ENCODE results near the gene LRIG1. TPM values are rescaled to one million over a fixed set of nuclear protein-coding genes. Genes with fewer than 3 reads are reported as not detected.

Gene LRIG1
- total RNA-seq, 4 donors from 2014 or later = 95.3 to 136 (median 131) TPM

DNA sequence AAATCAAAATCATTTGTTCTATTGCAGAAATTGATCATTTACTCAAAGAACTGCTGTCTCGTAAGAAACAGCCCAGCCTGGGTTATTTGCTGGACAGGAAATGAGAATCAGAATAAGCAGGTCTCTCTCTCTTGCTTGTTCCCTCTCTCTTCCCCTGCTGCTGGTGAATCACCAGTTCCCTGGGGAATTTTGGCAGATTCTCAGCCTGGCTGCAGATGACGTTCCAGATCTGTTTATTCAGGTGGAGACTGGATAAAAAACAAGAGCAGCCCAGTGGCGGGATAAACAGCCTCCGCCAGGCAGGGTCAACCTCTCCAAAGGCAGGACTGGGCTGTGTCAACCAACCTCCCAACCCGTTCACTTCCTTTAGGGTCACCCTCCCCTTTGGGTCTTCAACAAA, 72.1 kb downstream of the LRIG1 start:
- no peaks in the 10 kb centered on the region for H3K9me3 ChIP-seq
- H3K27ac ChIP-seq (replicated peaks in 1 of 4) = peak overlapping the region; percentile 72 to 77 (median 75)
- no peak for DNase-seq (ENCODE audit: extremely low spot score)
- 25% methylated on average over 3 of the region's 5 CpGs for WGBS
- peaks cover 83 to 100% (median 93%) of the 10 kb centered on the region in 4 donors for H3K4me1 ChIP-seq
- H3K4me3 ChIP-seq = peak overlapping the region in 1 of 4 donors; percentile 19
- H3K27me3 ChIP-seq = no peaks in the 10 kb centered on the region
- H3K36me3 ChIP-seq = peaks cover 0 to 4% (median 0%) of the 10 kb centered on the region in 4 donors
- intact Hi-C loops (cut with DNase I) = no loop called here
- TF ChIP-seq, protein P1, sequence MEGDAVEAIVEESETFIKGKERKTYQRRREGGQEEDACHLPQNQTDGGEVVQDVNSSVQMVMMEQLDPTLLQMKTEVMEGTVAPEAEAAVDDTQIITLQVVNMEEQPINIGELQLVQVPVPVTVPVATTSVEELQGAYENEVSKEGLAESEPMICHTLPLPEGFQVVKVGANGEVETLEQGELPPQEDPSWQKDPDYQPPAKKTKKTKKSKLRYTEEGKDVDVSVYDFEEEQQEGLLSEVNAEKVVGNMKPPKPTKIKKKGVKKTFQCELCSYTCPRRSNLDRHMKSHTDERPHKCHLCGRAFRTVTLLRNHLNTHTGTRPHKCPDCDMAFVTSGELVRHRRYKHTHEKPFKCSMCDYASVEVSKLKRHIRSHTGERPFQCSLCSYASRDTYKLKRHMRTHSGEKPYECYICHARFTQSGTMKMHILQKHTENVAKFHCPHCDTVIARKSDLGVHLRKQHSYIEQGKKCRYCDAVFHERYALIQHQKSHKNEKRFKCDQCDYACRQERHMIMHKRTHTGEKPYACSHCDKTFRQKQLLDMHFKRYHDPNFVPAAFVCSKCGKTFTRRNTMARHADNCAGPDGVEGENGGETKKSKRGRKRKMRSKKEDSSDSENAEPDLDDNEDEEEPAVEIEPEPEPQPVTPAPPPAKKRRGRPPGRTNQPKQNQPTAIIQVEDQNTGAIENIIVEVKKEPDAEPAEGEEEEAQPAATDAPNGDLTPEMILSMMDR (IDR thresholded peaks at IDR 0.05) = no peak
- TF ChIP-seq POLR2AphosphoS5 (IDR thresholded peaks at IDR 0.05) = peak; percentile 73 to 74

DNA sequence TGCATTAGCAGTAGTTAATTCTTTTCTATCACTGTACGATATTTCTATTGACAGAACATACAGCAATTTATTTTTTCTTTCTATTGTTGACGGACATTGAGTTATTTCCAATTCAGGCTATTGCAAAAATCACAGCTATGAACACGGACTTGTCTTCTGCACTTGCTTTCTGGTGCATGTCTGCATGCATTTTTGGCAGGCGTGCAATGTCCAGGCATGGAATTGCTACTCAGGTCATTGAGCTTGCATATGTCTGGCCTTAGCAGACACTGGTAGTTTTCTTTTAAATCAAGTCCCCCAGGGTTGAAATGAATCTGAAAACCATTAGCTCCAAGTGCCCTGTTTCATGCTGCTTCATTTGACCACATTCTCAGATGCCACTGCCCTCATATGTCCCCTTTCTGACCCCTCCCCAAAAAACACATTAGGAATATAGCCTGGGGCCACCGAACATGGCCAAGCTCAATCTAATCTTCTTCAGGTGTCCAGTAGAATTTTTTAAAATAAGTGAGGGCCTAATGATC, 72.8 kb downstream of the LRIG1 start:
- Histone ChIP-seq H3K4me1 (peaks cover 76 to 100% (median 91%) of the 10 kb centered on the region in 4 donors), H3K27ac (replicated peaks in 1 of 4) (peak overlapping the region; percentile 72 to 77 (median 75)), H3K9me3 (no peaks in the 10 kb centered on the region), H3K4me3 (no peak overlapping the region), H3K27me3 (no peaks in the 10 kb centered on the region), H3K36me3 (peaks cover 0 to 4% (median 0%) of the 10 kb centered on the region in 4 donors)
- intact Hi-C loops (cut with DNase I) = no loop called here
- WGBS = 61% methylated on average over 5 of the region's 5 CpGs
- no peak for DNase-seq (ENCODE audit: extremely low spot score)
- TF ChIP-seq, protein P1 (IDR thresholded peaks at IDR 0.05) = no peak
- no peak for TF ChIP-seq EP300 (IDR thresholded peaks at IDR 0.05)

DNA sequence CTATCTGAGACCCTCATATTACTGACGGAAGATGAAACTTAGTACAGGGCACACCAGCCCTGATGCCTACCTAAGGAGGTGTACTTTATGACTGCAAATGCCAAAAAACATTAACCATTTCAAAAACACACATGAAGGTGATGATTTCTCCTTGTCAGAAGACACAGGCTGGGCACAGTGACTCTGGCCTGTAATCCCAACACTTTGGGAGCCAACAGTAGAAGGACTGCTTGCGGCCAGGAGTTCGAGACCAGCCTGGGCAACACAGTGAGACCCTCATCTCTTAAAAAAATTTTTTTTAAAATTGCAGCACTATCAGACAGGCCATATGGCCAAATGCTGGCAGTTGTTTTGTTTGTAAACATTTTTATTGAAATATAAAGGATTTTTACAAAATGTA, 73.5 kb downstream of the LRIG1 start:
- Histone ChIP-seq H3K36me3 (peaks cover 0 to 4% (median 0%) of the 10 kb centered on the region in 4 donors), H3K27ac (replicated peaks in 1 of 4) (peak overlapping the region in 3 of 4 donors; percentile 63 to 75 (median 68)), H3K4me3 (no peak overlapping the region), H3K9me3 (no peaks in the 10 kb centered on the region), H3K4me1 (peaks cover 69 to 94% (median 84%) of the 10 kb centered on the region in 4 donors), H3K27me3 (no peaks in the 10 kb centered on the region)
- TF ChIP-seq POLR2AphosphoS5 (IDR thresholded peaks at IDR 0.05) (no peak), EP300 (IDR thresholded peaks at IDR 0.05) (no peak), POLR2A (IDR thresholded peaks at IDR 0.05; ENCODE audit: low read depth) (no peak)
- TF ChIP-seq, protein P1 (IDR thresholded peaks at IDR 0.05) = no peak
- DNase-seq (ENCODE audit: extremely low spot score) = no peak
- 90% methylated on average over 3 of the region's 3 CpGs for WGBS
- intact Hi-C loops (cut with DNase I) = no loop called here

DNA sequence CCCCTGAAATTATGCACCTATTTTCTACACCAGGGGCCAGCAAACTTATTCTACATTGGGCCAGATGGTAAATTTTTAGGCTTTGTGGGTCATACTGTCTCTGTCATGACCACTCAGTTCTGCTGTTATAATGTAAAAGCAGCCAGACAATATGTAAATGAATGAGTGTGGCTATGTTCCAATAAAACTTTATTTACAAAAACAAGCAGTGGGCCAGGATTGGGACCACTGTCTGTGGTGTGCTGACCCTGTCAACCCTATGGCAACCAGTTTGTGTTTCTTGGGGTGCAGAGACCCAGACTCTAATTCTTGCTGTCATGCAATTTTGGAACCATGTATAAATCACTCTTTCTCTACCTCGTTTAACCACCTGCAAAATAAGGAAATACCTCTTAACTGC, 74.7 kb downstream of the LRIG1 start:
- WGBS = 74% methylated on average over 1 of the region's 1 CpG
- DNase-seq (ENCODE audit: extremely low spot score) = no peak
- H3K4me1 ChIP-seq = peaks cover 58 to 82% (median 75%) of the 10 kb centered on the region in 4 donors

More for the DNA sequence above, 74.7 kb downstream of the LRIG1 start:
- intact Hi-C loops (cut with DNase I) = no loop called here
- no peaks in the 10 kb centered on the region for H3K27me3 ChIP-seq
- no peak overlapping the region for H3K4me3 ChIP-seq
- peaks cover 0 to 2% (median 0%) of the 10 kb centered on the region in 4 donors for H3K36me3 ChIP-seq
- TF ChIP-seq, protein P1 (IDR thresholded peaks at IDR 0.05) = no peak
- no peak for TF ChIP-seq POLR2A (IDR thresholded peaks at IDR 0.05; ENCODE audit: low read depth)
- no peak for TF ChIP-seq EP300 (IDR thresholded peaks at IDR 0.05)
- TF ChIP-seq POLR2AphosphoS5 (IDR thresholded peaks at IDR 0.05) = no peak
- peaks cover 0 to 3% (median 0%) of the 10 kb centered on the region in 4 donors for H3K9me3 ChIP-seq
- H3K27ac ChIP-seq (replicated peaks in 1 of 4) = peak overlapping the region; percentile 61 to 73 (median 66)
